GM12865 (cell line): ENCODE results near the gene PRRG3.
A peak's percentile ranks its signal among the peaks of the same experiment; 100 is the strongest.

Experiments
- DNase-seq: peaks from one replicate; pipeline ENCODE4 v3.0.0; 2010; ENCODE audit warnings: low read depth
- H3K4me3 ChIP-seq: 2 replicates; pipeline ENCODE4 v1.5.1; 2011; ENCODE audit warnings: mild to moderate bottlenecking, low read depth, low read length, control low read depth
- TF ChIP-seq, protein P1 (sequence below): IDR thresholded peaks from 2 replicates; pipeline ENCODE4 v1.5.1; 2011; ENCODE audit warnings: low read length, control low read depth, low read depth, inconsistent platforms; ENCODE audit not compliant: insufficient read depth; ENCODE audit errors: missing control alignments

PRRG3 gene

DNA sequence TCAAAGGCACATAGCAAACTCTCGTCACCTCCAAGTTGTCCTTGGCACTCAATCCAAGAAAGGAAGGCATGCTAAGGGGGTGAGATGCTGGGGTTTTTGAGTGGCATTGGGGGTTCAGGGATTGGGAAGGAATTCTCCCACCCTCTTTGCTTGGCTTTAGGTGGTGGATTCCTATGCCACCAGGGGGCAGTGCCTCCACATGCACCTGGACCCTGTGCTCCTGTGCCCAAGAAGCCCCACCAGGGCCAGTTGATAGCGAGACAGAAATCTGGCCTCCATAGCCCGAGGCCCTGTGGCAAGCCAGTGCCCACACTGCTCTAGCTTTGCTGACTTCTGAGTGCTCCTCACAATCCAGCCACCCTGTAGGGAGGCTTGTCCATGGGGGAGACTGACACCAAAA, 18.6 kb downstream of the PRRG3 start:
- peak; percentile 21 for DNase-seq
- H3K4me3 ChIP-seq: no peak overlapping the region
- TF ChIP-seq, protein P1, sequence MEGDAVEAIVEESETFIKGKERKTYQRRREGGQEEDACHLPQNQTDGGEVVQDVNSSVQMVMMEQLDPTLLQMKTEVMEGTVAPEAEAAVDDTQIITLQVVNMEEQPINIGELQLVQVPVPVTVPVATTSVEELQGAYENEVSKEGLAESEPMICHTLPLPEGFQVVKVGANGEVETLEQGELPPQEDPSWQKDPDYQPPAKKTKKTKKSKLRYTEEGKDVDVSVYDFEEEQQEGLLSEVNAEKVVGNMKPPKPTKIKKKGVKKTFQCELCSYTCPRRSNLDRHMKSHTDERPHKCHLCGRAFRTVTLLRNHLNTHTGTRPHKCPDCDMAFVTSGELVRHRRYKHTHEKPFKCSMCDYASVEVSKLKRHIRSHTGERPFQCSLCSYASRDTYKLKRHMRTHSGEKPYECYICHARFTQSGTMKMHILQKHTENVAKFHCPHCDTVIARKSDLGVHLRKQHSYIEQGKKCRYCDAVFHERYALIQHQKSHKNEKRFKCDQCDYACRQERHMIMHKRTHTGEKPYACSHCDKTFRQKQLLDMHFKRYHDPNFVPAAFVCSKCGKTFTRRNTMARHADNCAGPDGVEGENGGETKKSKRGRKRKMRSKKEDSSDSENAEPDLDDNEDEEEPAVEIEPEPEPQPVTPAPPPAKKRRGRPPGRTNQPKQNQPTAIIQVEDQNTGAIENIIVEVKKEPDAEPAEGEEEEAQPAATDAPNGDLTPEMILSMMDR: peak; percentile 48

DNA sequence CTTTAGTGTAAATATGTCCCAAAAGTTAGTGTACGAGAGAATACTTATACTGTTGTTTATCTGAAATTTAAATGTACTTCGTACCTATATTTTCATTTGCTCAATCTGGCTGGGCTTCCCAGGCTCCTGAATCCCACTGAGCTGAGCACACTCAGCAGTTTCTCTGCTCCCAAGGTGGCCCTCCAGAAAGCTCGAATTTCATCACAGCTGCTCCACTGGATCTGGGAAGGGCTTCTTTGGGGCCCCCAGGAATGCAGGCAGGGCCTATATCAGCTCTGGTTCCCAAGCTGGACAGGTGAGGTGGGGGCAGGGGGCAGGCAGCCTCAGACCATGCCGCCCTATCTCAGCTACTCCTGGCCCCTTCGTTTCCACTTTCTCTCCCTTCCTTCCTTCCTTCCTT, 19.1 kb downstream of the PRRG3 start:
- no peak for DNase-seq
- TF ChIP-seq, protein P1: no peak
- no peak overlapping the region for H3K4me3 ChIP-seq

DNA sequence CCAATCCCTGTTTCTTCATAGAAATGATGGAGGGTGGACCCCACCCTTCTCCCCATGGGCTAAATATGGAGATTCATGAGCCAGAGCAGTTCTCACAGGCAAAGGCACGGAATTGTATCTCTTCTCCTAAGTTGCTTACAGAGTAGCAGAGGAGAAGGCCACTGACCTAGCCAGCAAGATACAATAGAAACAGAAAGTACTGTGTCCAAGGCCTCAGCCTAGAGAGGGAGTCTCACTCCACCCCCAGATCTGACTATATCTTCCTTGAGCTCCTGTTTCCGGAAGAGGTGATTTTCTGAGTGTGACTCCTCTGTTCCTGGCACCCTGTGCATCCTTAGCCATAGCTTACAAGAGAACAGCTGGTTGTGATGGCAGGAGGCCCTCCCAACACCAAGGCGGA, 20.5 kb downstream of the PRRG3 start, which contains the start of gene FATE1:
Gene FATE1, plus strand, starts transcription at position 284 of the 400 bp plus-strand sequence. Its CDS starts 85 bp downstream, at position 369.
- no peak for DNase-seq
- no peak within 1 kb of the TSS for H3K4me3 ChIP-seq
- TF ChIP-seq, protein P1: no peak

DNA sequence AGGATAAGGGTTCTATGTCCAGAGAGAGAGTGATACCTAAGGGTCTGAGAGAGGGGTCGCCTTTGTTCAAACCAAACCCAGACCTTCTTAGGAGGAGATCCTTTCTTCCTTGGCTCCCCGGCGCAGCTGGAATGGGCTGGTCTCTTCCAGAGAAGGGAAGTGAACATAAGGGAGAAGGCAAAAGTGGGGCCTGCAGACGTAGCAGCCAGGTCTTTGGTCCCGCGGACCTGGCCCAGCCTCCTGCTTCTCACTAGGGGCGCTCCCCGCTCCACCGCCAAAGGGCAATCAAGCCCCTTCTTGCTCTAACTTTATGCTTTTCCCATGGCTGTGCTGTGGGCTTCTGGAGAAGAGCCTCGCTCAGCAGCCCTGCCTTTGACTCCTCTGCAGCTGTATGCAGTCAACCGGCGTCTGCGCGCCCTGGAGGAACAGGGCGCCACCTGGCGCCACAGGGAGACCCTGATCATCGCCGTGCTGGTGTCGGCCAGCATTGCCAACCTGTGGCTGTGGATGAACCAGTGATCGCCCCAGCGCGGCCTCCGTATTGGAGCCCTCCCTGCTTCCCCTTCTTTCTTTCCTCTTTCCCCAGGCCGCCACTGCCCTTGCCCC, 27.1 kb downstream of the PRRG3 start:
- no peak for DNase-seq

DNA sequence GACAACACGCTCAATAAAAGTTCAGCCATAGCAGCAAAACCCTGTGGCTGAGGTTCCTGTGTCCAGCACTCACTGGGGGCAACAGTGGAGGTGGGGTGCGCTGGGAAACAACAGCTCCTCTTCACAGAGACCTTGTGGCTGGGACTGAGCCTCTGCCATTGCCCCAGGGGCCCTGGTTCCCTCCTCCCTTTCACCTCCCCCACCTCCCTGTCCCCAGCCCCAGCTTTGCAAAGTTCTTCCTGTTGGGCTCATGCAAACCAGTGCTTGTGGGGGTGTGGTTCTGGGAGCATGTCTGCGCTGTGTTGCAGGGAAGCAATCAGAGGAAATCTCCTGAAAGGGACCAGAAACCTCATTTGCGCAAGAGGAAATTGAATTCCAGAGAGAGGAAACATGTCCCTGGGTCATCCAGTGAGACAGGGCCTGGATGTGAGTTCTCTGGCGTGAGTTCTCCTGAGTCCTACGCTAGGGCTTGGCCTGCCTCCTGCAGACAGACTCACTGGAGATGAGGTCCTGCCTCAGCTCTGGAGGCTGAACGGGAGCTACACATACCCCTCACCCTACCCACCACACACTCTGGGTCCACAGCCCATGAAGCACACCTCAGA, 28.0 kb downstream of the PRRG3 start:
- no peak overlapping the region for H3K4me3 ChIP-seq
- DNase-seq: no peak
- TF ChIP-seq, protein P1: no peak

More for the DNA sequence above, 27.1 kb downstream of the PRRG3 start:
- TF ChIP-seq, protein P1: no peak
- H3K4me3 ChIP-seq: no peak overlapping the region

DNA sequence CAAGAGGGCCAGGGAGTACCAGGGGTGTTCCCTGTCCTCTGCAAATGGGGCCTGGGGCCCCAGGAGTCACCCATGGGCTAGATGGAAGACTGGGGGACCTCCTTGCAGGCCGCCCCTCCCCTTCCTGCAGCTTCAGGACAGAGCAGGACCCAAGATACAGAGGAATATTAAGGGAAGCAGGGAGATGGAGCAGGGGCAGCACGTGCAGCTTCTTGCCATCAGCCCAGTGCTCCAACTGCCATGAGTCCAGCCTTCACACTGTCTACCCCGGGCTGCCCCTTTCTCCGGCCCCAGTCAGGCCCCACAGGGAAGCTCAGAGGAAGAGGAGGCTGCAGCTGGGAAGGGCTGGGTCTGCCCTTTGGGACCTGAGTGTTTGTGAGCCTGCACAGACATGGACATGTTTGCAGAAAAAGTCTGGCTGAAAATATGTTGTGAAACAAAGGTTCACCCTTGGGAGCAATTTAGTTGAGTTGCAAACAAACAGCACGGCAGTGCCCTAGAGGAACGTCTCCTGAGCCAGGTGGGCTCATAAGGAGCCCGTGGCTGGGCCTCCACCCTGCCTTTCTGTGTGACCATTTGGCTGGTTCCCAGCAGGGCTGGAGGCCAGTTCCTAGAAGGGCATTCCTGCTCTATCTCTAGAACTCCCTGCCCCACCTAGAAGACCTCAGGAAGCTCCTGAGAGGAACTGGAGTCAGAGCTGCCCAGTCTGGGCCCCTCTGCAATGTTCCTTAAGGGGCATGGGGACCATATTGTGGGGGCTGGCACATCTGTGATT, 29.5 kb downstream of the PRRG3 start:
- TF ChIP-seq, protein P1: no peak
- H3K4me3 ChIP-seq: no peak overlapping the region
- DNase-seq: no peak
